ENCODE data around the gene MXRA8.

GRCh38 chr1:1319646-1319941 lies 38.8 kb downstream of the MXRA8 start:
- TF ChIP-seq, protein P1, sequence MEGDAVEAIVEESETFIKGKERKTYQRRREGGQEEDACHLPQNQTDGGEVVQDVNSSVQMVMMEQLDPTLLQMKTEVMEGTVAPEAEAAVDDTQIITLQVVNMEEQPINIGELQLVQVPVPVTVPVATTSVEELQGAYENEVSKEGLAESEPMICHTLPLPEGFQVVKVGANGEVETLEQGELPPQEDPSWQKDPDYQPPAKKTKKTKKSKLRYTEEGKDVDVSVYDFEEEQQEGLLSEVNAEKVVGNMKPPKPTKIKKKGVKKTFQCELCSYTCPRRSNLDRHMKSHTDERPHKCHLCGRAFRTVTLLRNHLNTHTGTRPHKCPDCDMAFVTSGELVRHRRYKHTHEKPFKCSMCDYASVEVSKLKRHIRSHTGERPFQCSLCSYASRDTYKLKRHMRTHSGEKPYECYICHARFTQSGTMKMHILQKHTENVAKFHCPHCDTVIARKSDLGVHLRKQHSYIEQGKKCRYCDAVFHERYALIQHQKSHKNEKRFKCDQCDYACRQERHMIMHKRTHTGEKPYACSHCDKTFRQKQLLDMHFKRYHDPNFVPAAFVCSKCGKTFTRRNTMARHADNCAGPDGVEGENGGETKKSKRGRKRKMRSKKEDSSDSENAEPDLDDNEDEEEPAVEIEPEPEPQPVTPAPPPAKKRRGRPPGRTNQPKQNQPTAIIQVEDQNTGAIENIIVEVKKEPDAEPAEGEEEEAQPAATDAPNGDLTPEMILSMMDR (IDR thresholded peaks at IDR 0.05; ENCODE audit: insufficient read depth, low read length) = no peak
- TF ChIP-seq POLR2AphosphoS5 (IDR thresholded peaks at IDR 0.05; ENCODE audit: low read depth) (no peak; the same call in 1 of the 2 replicates), GABPA (IDR thresholded peaks at IDR 0.05; ENCODE audit: low read depth) (no peak), SPI1 (IDR thresholded peaks at IDR 0.05; ENCODE audit: borderline replicate concordance, low read depth) (no peak)
- TF ChIP-seq, protein P2, sequence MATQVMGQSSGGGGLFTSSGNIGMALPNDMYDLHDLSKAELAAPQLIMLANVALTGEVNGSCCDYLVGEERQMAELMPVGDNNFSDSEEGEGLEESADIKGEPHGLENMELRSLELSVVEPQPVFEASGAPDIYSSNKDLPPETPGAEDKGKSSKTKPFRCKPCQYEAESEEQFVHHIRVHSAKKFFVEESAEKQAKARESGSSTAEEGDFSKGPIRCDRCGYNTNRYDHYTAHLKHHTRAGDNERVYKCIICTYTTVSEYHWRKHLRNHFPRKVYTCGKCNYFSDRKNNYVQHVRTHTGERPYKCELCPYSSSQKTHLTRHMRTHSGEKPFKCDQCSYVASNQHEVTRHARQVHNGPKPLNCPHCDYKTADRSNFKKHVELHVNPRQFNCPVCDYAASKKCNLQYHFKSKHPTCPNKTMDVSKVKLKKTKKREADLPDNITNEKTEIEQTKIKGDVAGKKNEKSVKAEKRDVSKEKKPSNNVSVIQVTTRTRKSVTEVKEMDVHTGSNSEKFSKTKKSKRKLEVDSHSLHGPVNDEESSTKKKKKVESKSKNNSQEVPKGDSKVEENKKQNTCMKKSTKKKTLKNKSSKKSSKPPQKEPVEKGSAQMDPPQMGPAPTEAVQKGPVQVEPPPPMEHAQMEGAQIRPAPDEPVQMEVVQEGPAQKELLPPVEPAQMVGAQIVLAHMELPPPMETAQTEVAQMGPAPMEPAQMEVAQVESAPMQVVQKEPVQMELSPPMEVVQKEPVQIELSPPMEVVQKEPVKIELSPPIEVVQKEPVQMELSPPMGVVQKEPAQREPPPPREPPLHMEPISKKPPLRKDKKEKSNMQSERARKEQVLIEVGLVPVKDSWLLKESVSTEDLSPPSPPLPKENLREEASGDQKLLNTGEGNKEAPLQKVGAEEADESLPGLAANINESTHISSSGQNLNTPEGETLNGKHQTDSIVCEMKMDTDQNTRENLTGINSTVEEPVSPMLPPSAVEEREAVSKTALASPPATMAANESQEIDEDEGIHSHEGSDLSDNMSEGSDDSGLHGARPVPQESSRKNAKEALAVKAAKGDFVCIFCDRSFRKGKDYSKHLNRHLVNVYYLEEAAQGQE (IDR thresholded peaks at IDR 0.05; ENCODE audit: insufficient replicate concordance, low read depth) = no peak
